CD4-positive, alpha-beta T cell (primary cell): ENCODE data around the gene MSLN. TPM values are rescaled to one million over a fixed set of nuclear protein-coding genes. Genes with fewer than 3 reads are reported as not detected.

Experiments used
- ATAC-seq: fragments of 200-7000 bp; cut with Tn5 transposase; one replicate; pipeline ENCODE4 v1.10.0; 2022; ENCODE audit warnings: mild to moderate bottlenecking; ENCODE audit not compliant: poor library complexity
- CTCF ChIA-PET: fragments of 350-600 bp; sonication (Branson Sonifier 250); formaldehyde crosslinking; loops from one replicate; lab custom pipeline; 2021; ENCODE audit warnings: antibody characterized with exemption, inconsistent platforms; lab: Charles Lee
- POLR2A ChIA-PET: fragments of 350-600 bp; sonication (Branson Sonifier 250); formaldehyde crosslinking; loops from one replicate; lab custom pipeline; 2021; ENCODE audit warnings: antibody characterized with exemption, inconsistent platforms; lab: Charles Lee
- DNase-seq, 14 experiments: peaks; one replicate each; pipeline ENCODE4 v3.0.0-alpha.2; 2013 to 2020; ENCODE audit warnings: mixed read lengths in 2 of 14
- H3K27ac ChIP-seq, 2 donors: one replicate each; pipeline versions ENCODE4 v1.5.1 to v1.7.0; 2013; ENCODE audit warnings: low read length in 2 of 2, low read depth in 1 of 2, mild to moderate bottlenecking in 1 of 2
- H3K27me3 ChIP-seq, 2 experiments: 1 replicate in 1 of 2; 2 replicates in 1 of 2; pipeline versions ENCODE4 v1.6.1 to v1.7.0; 2013; ENCODE audit warnings: low read length in 2 of 2, control low read depth in 1 of 2, mild to moderate bottlenecking in 1 of 2, moderate library complexity in 1 of 2; ENCODE audit not compliant: insufficient read depth in 2 of 2, control insufficient read depth in 1 of 2
- H3K36me3 ChIP-seq: one replicate; pipeline ENCODE4 v1.6.1; 2013; ENCODE audit warnings: low read length, control low read depth; ENCODE audit not compliant: insufficient read depth
- H3K4me1 ChIP-seq: one replicate; pipeline ENCODE4 v1.6.1; 2013; ENCODE audit warnings: low read length, control low read depth; ENCODE audit not compliant: insufficient read depth
- H3K4me3 ChIP-seq: one replicate; pipeline ENCODE4 v1.5.1; 2013; ENCODE audit warnings: mild to moderate bottlenecking, low read length, moderate library complexity
- H3K9me3 ChIP-seq, 2 experiments: 1 replicate in 1 of 2; 2 replicates in 1 of 2; pipeline versions ENCODE4 v1.6.1 to v1.7.0; 2013; ENCODE audit warnings: low read length in 2 of 2, mild to moderate bottlenecking in 2 of 2, control low read depth in 1 of 2, moderate library complexity in 1 of 2; ENCODE audit not compliant: control insufficient read depth in 1 of 2, insufficient read depth in 1 of 2
- H3K27ac Mint-ChIP-seq: one replicate; pipeline ENCODE4 v1.8.0; 2020; ENCODE audit warnings: mixed read lengths
- H3K27me3 Mint-ChIP-seq: one replicate; pipeline ENCODE4 v1.8.0; 2021; ENCODE audit warnings: mixed read lengths
- H3K36me3 Mint-ChIP-seq: one replicate; pipeline ENCODE4 v1.8.0; 2021; ENCODE audit warnings: low read depth, mixed read lengths
- H3K4me1 Mint-ChIP-seq: one replicate; pipeline ENCODE4 v1.8.0; 2021; ENCODE audit warnings: low read depth, mixed read lengths
- H3K4me3 Mint-ChIP-seq: one replicate; pipeline ENCODE4 v1.8.0; 2020; ENCODE audit warnings: mild to moderate bottlenecking, mixed read lengths
- H3K9me3 Mint-ChIP-seq: one replicate; pipeline ENCODE4 v1.8.0; 2020; ENCODE audit warnings: mixed read lengths
- CTCF ChIP-seq: fragments of 200-600 bp; IDR thresholded peaks from one replicate; pipeline ENCODE4 v1.8.0; 2022; ENCODE audit warnings: antibody characterized with exemption, mild to moderate bottlenecking
- intact Hi-C, 2 experiments: fragments of 100-400 bp; cut with DNase I in 1 of 2; cut with micrococcal nuclease in 1 of 2; formaldehyde crosslinking; loops; one replicate each; pipeline versions ENCODE4 v1.15.1 to v1.9.0; 2023 to 2025; cut with DNase I, micrococcal nuclease
- total RNA-seq, 174 experiments: library from RNA in 2 of 174; stranded (reverse) in 2 of 174; gene quantifications; one replicate each; pipeline ENCODE4 v1.2.3 and lab custom pipeline; 2021 to 2026

MSLN gene
- total RNA-seq, 2 experiments from 2014 or later, result not detected

DNA sequence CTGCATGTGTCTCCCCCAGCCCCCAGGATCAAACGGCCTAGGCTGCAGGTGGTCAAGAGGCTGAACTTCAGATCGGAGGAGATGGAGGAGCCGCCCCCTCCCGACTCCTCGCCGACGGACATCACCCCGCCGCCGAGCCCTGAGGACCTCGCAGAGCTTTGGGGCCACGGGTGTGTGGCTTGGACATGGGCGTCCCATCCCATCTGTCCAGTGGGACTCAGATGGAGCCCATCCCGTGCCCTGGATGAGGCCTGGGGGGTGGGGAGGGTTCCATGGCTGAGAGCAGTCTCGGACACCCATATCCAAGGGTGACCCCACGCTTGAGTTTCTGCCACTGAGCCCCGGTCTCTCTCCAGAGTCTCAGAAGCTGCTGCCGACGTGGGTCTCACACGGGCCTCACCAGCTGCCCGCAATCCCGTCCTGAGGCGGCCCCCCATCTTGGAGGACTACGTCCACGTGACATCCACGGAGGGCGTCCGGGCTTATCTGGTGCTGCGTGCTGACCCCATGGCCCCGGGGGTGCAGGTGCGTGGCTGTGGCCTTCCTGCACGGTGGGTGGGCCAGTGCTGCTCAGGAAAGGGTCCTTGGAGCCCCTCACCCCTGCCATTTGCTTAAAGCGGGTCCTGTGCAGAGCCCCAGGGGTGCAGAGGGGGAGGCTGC is 28.8 kb downstream of the MSLN start:
- ChIA-PET CTCF (interaction anchor here (1.0 to 2.7 kb wide), 2 partner anchors 48 to 77 kb away, joined by 3 to 8 read pairs; no protein-coding TSS in a partner anchor), POLR2A (interaction anchor here (1.1 to 1.8 kb wide), 4 partner anchors 14 to 262 kb away, joined by 3 to 14 read pairs (median 8); no protein-coding TSS in a partner anchor)
- intact Hi-C loops, result loop anchor here in 1 of 2 experiments (1.0 kb wide), 1 partner anchor 18 kb away; no protein-coding TSS in a partner anchor
- Histone ChIP-seq H3K27ac (no peak overlapping the region), H3K27me3 (no peaks in the 10 kb centered on the region), H3K4me3 (peak overlapping the region; percentile 60), H3K4me1 (peaks cover 34% of the 10 kb centered on the region), H3K9me3 (no peaks in the 10 kb centered on the region), H3K36me3 (peaks cover 10% of the 10 kb centered on the region)
- H3K36me3 Mint-ChIP-seq, result peaks cover 6% of the 10 kb centered on the region
- H3K27me3 Mint-ChIP-seq, result no peaks in the 10 kb centered on the region
- TF ChIP-seq CTCF, result no peak
- ATAC-seq (no peak), DNase-seq (peak in 1 of 14 experiments; percentile 52)
- H3K4me3 Mint-ChIP-seq, result peak overlapping the region; percentile 25
- H3K9me3 Mint-ChIP-seq, result no peaks in the 10 kb centered on the region
- H3K27ac Mint-ChIP-seq, result no peak overlapping the region
- H3K4me1 Mint-ChIP-seq, result no peaks in the 10 kb centered on the region

GRCh38 chr16:790086-790485 is 29.6 kb downstream of the MSLN start:
- Histone ChIP-seq H3K4me1 (peaks cover 34% of the 10 kb centered on the region), H3K27me3 (no peaks in the 10 kb centered on the region), H3K36me3 (peaks cover 10% of the 10 kb centered on the region), H3K9me3 (no peaks in the 10 kb centered on the region), H3K27ac (no peak overlapping the region), H3K4me3 (no peak overlapping the region)
- POLR2A ChIA-PET, result no interaction called here
- H3K36me3 Mint-ChIP-seq, result peaks cover 3% of the 10 kb centered on the region
- TF ChIP-seq CTCF, result no peak
- peak overlapping the region; percentile 78 for H3K4me3 Mint-ChIP-seq
- no peaks in the 10 kb centered on the region for H3K9me3 Mint-ChIP-seq
- ATAC-seq (no peak), DNase-seq (no peak)
- H3K4me1 Mint-ChIP-seq, result no peaks in the 10 kb centered on the region
- H3K27ac Mint-ChIP-seq, result no peak overlapping the region
- CTCF ChIA-PET, result no interaction called here
- intact Hi-C loops, result no loop called here
- H3K27me3 Mint-ChIP-seq, result no peaks in the 10 kb centered on the region

DNA sequence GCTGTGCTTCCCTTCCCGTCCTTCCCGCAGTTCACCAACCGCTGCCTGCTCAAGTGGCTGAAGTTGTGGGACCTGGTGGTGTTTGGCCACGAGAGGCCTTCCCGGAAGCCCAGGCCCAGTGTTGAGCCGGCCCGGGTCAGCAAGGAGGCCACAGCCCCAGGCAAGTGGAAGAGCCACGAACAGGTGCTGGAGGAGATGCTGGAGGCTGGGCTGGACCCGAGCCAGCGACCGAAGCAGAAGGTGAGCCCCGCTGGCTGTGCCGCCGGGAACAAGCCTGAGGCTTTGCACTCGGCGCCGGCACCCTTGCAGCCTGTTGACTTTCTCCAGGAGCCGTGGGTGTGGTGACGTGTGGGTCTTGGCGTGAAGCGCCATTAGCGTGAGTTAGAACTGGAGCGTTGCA is 30.6 kb downstream of the MSLN start:
- intact Hi-C loops, result no loop called here
- no peaks in the 10 kb centered on the region for H3K27me3 ChIP-seq
- H3K27ac ChIP-seq, result no peak overlapping the region
- no peak overlapping the region for H3K27ac Mint-ChIP-seq
- peaks cover 6% of the 10 kb centered on the region for H3K36me3 ChIP-seq
- H3K9me3 ChIP-seq, result no peaks in the 10 kb centered on the region
- ATAC-seq (no peak), DNase-seq (no peak)
- H3K4me1 ChIP-seq, result peaks cover 25% of the 10 kb centered on the region
- POLR2A ChIA-PET, result no interaction called here
- H3K27me3 Mint-ChIP-seq, result no peaks in the 10 kb centered on the region
- no peak overlapping the region for H3K4me3 ChIP-seq
- CTCF ChIA-PET, result no interaction called here
- no peaks in the 10 kb centered on the region for H3K4me1 Mint-ChIP-seq
- no peaks in the 10 kb centered on the region for H3K9me3 Mint-ChIP-seq
- H3K4me3 Mint-ChIP-seq, result no peak overlapping the region
- no peak for TF ChIP-seq CTCF
- H3K36me3 Mint-ChIP-seq, result no peaks in the 10 kb centered on the region
